Limb (tissue), 2 donors: ENCODE results near the gene DCTPP1.
A peak's percentile ranks its signal among the peaks of the same experiment; 100 is the strongest.

ENCODE experiments used
- DNase-seq, 2 donors: peaks; one replicate each; pipeline ENCODE4 v3.0.0-alpha.2; 2016; ENCODE audit errors: extremely low spot score in 2 of 2

DCTPP1 gene

DNA sequence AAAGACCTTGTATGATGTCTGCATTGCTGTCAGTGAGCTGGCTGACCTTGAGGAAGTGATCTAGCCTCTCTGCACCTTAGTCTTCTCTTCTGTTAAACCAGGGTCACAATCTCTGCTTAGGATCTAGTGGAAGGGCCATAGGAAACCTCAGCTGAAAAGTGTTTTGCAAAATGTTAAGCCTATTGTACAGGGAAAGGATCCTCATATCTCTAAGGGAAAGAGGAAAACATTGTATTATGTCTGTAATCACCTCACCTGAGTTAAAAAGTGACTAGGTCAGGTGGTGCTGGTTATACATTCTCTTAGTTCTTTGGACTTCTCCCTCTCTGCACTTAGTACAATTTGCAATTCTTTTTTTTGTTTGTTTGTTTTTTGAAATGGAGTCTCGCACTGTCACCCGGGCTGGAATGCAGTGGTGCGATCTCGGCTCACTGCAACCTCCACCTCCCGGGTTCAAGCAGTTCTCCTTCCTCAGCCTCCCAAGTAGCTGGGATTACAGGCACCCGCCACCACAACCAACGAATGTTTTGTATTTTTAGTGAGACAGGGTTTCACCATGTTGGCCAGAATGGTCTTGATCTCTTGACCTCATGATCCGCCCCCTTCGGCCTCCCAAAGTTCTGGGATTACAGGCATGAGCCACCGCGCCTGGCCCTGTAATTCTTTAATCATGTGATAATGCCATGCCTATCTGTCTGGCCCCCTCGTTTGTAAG is 17.8 kb upstream of the DCTPP1 start:
- DNase-seq: no peak

DNA sequence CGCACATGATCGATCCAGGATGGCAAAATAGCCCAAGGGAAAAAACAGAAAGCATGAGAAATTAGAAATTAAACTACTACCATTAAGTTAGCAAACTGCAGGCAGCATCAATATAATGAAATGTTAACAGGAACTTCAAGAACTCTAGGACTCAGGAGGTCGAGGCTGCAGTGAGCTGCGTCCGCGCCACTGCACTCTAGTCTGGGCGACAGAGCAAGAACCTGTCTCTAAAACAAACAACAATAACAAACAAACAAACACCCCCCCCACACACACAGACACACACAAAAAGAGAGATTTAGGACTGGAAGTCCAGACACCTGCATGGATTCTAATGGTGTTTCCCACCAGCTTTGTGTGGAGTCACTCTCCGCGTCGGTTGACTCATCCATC is 16.4 kb upstream of the DCTPP1 start:
- DNase-seq: no peak

- peak; percentile 94 to 97 for DNase-seq
Observed at GRCh38 chr16:30445408-30446202, 15.8 kb upstream of the DCTPP1 start, which contains the start of gene SEPHS2. SEPHS2 (minus strand) TSS chr16:30445874; CDS start chr16:30445727, 147 bp downstream.

DNA sequence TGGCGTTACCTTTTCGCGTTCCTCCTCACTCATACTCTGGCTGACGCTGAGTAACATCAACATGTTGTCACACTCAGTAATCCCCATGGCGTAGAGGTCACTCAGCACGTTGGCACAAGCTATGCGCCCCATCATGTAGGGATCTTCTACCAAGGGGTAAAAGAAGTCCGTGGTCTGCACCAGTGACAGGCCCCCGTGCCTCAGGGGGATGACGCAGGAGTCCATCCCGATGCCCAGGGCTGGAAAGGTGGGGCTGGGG is 15.2 kb upstream of the DCTPP1 start:
- no peak for DNase-seq

DNA sequence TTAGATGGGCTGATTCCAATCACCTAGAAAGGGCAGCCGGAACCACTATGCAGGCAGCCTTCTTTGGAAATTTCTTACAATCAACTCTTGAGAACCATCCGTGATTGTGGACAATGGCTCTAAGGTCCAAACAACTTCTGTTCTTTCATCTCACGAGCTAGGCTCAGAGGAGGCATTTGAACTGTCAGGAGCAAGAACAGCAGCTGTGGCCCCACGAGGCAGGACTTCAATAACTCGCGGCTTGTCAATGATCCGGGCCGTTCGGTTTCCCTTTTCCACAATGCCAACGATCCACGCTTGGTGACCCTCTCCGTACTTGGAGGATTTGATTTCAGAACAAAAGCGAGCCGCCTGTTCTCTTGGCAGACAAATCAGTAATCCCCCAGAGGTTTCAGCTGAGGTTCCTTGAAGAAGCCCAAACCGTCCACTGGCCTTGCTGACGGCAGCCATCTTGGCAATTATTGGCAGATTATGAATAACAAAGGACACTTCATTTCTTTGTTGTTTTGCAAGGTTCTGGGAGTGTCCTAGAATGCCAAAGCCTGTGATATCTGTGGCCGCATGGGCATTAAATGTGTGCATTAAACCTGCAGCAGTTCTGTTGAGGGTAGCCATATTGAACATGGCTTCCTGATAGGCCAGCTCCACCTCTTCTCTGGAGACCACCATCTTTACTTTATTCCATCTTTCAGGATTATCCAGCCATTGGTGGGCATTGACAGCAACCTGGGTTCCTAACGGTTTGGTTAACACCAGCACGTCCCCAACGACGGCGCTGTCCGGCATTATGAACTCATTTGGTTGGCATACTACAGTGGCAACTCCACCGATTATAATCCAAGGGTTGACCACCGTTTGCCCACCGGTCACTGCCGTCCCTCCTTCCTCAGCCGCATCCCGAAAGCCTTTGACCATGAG is 14.7 kb upstream of the DCTPP1 start:
- no peak for DNase-seq

- no peak for DNase-seq
Observed at GRCh38 chr16:30443631-30444030, 13.8 kb upstream of the DCTPP1 start.

DNA sequence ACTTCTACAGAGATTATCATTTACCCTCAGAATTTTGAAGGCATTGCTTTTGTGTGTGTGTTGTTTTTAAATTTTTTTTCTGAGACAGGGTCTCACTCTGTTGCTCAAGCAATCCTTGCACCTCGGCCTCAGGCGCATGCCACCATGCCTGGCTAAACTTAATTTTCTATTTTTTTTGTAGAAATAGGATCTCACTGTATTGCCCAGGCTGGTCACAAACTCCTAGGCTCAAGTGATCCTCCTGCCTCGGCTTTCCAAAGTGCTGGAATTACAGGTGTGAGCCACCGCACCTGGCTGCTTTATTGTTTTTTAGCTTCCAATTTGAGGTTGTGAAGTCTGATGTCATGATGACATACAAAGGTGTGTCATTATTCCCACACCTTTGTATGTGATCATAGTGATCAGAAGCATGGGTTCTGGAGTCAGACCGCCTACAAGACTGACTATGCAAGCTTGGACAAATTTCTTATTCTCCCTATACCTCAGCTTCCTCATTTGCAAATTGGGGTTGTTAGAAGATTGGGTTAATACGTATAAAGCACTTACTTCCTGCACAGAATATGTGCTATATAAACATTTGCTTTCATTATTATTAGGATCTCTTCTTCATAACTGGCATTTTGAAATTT is 10.0 kb upstream of the DCTPP1 start:
- DNase-seq: no peak

DNA sequence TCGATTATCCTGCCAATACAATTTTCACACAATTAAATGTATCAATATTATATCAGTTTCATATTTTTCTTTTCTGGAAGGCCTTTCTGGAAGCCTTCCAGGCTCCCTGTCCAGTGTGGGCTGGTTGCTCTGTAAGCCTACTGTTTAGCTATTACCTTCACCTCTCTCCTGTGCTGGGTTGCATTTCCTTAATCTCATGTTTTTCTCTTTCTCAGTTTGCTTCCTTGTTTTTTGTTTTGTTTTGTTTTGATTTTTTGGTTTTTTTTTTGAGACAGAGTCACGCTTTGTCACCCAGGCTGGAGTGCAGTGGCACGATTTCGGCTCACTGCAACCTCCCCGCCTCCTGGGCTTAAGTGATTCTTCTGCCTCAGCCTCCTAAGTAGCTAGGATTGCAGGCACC is 9.0 kb upstream of the DCTPP1 start:
- DNase-seq: no peak

- no peak for DNase-seq
Observed at GRCh38 chr16:30437511-30438046, 7.7 kb upstream of the DCTPP1 start.

GRCh38 chr16:30434852-30435251 is 5.0 kb upstream of the DCTPP1 start:
- DNase-seq: no peak

- DNase-seq: no peak
Observed at GRCh38 chr16:30430428-30430970, 669 bp upstream of the DCTPP1 start.

DNA sequence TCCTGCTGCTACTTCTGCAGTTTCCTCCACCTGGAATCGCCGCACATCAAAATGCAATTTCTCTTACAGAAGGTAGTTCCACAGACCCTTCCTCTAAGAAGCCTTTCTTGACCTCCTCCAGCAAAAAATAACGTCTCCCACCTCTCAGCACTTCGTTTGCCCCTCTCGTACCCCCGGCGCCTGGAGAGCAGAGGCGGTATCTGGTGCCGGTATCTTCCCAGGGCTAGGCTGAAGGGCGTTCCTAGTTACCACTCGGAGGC is 482 bp downstream of the DCTPP1 start:
- no peak for DNase-seq

GRCh38 chr16:30428055-30428454 is 1.8 kb downstream of the DCTPP1 start:
- no peak for DNase-seq

GRCh38 chr16:30421010-30421409 is 8.8 kb downstream of the DCTPP1 start:
- DNase-seq: no peak

DNA sequence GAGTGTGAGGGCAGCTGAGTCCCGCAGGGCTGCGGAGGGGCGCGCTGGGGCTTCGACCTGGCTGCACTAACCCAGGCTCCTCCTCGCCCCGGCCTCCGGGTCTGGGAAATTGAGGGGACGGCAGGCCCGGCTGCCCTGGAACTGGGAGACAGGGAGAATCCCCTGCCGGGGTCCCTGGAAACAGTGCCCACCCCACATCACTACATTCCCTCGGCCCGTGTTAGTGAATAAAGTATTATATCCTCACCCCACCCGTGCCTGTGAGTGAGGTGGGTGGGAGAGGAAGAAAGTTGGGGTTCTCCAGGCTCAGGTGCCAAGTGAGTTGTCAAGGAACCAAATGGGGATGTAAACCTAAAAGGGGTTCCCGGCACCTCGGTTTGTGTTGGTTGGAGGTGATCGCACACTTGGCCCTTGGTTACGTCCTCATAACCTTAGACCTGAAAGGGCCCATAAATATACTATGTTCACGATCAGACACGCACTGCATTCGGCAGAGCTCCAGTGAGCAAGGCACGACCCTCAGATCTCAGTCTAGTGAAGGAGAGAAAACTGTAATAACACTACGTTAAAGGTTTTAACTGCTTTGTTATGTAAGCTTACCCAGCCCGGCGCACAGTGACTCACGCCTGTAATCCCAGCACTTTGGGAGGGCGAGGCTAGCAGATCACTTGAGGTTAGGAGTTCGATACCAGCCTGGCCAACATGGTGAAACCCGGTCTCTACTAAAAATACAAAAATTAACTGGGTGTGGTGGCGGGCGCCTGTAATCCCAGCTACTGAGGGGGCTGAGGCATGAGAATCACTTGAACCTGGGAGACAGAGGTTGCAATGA is 11.3 kb downstream of the DCTPP1 start:
- no peak for DNase-seq

GRCh38 chr16:30417529-30418349 is 12.1 kb downstream of the DCTPP1 start:
- DNase-seq: peak; percentile 86 to 91

DNA sequence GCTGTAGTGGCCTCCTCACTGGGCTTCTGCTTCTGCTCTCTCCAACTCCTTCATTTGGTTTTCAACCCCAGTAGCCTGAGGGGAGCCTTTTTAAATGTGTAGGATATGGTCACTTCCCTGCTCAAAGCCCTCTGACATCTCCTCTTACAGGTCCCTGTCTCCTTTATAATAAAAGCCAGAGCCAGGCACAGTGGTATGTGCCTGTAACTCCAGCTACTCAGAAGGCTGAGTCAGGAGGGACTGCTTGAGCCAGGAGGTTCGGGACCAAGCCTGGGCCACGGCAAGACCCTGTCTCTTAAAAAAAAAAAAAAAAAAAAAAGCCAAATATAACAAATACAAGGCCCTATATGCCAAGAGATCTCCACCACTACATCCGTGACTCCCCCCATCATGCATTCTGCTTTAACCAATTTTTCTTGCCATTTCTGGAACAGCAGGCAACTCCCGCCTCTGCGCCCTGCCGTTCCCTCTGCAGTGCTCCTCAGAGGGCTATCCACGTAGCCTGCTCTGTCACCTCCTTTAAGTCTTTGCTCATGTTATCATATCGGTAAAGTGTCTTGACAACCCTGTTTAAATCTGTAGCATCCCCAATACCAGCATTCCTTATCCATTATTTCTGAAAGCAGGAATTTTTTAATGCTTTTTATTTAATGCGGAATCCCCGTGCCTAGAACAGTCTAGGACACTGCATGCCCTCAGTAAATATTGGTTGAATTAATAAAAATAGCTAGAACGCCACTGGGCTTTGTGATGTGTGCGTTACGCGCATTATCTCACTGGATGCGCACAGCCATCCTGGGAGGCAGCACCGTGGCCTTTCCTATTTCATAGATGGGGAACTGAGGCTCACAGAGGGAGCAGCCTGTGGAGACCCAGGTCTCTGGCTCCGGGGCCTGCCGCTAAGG is 13.0 kb downstream of the DCTPP1 start:
- no peak for DNase-seq

GRCh38 chr16:30416047-30416603 is 13.7 kb downstream of the DCTPP1 start:
- DNase-seq: no peak
